Iris pigment epithelial cell (primary cell): ENCODE measurements around the gene PTPRM.

ENCODE experiments used
- DNase-seq: peaks from one replicate; pipeline ENCODE4 v3.0.0-alpha.2; 2011; ENCODE audit warnings: low read depth

Gene PTPRM

GRCh38 chr18:7567474-7568425 is 634 bp downstream of the PTPRM start:
- peak; percentile 79 for DNase-seq

GRCh38 chr18:7568426-7568825 is 1.3 kb downstream of the PTPRM start:
- peak; percentile 27 for DNase-seq

- no peak for DNase-seq
Measured at GRCh38 chr18:7571626-7572025, 4.5 kb downstream of the PTPRM start.

GRCh38 chr18:7572822-7573221 is 5.7 kb downstream of the PTPRM start:
- DNase-seq = peak; percentile 66

- DNase-seq = peak; percentile 78
Measured at GRCh38 chr18:7575465-7576028, 8.4 kb downstream of the PTPRM start.

GRCh38 chr18:7576077-7576476 is 9.0 kb downstream of the PTPRM start:
- no peak for DNase-seq

- peak; percentile 71 for DNase-seq
Measured at GRCh38 chr18:7576685-7577084, 9.6 kb downstream of the PTPRM start.

- peak; percentile 78 for DNase-seq
Measured at GRCh38 chr18:7577706-7578105, 10.6 kb downstream of the PTPRM start.

GRCh38 chr18:7579176-7579917 is 12.2 kb downstream of the PTPRM start:
- DNase-seq = peak; percentile 28

GRCh38 chr18:7579918-7580542 is 12.9 kb downstream of the PTPRM start:
- DNase-seq = no peak

GRCh38 chr18:7584646-7585275 is 17.6 kb downstream of the PTPRM start:
- DNase-seq = no peak

- DNase-seq = no peak
Measured at GRCh38 chr18:7585276-7585670, 18.2 kb downstream of the PTPRM start.

GRCh38 chr18:7586379-7586778 is 19.3 kb downstream of the PTPRM start:
- no peak for DNase-seq

GRCh38 chr18:7590826-7591560 is 23.9 kb downstream of the PTPRM start:
- DNase-seq = no peak

- DNase-seq = no peak
Measured at GRCh38 chr18:7592305-7593071, 25.4 kb downstream of the PTPRM start.

GRCh38 chr18:7593218-7593819 is 26.2 kb downstream of the PTPRM start:
- DNase-seq = no peak

- DNase-seq = peak; percentile 87
Measured at GRCh38 chr18:7596147-7596546, 29.0 kb downstream of the PTPRM start.

GRCh38 chr18:7597500-7597899 is 30.4 kb downstream of the PTPRM start:
- no peak for DNase-seq

- peak; percentile 78 for DNase-seq
Measured at GRCh38 chr18:7598167-7599047, 31.3 kb downstream of the PTPRM start.
